OCI-LY1 (cell line): Measurements from ENCODE around the gene MSANTD4.

Experiments used
- H2AFZ ChIP-seq: fragments of 200-600 bp; sonication (generic), shearing (Covaris generic); 2 replicates; pipeline ENCODE4 v1.6.0; 2014; ENCODE audit warnings: antibody characterized with exemption, mild to moderate bottlenecking, low read length
- H3F3A ChIP-seq: fragments of 200-600 bp; sonication (generic), shearing (Covaris generic); 2 replicates; pipeline ENCODE4 v1.6.0; 2014; ENCODE audit warnings: mild to moderate bottlenecking, antibody characterized with exemption, low read length, moderate library complexity; ENCODE audit not compliant: insufficient read depth
- H3K27ac ChIP-seq: fragments of 200-600 bp; sonication (generic); 2 replicates; pipeline ENCODE4 v1.5.1; 2014; ENCODE audit warnings: low read length, mixed run types, mild to moderate bottlenecking, low read depth; ENCODE audit not compliant: poor library complexity, severe bottlenecking
- H3K27me3 ChIP-seq: fragments of 200-600 bp; sonication (generic); 2 replicates; pipeline ENCODE4 v1.6.0; 2014; ENCODE audit warnings: antibody characterized with exemption, mild to moderate bottlenecking, low read length, moderate library complexity; ENCODE audit not compliant: insufficient read depth
- H3K36me3 ChIP-seq: fragments of 200-600 bp; sonication (generic); 2 replicates; pipeline ENCODE4 v1.6.1; 2014; ENCODE audit warnings: mild to moderate bottlenecking, antibody characterized with exemption, low read length, moderate library complexity, mixed read lengths; ENCODE audit not compliant: insufficient read depth
- H3K4me1 ChIP-seq: fragments of 200-600 bp; sonication (generic); 2 replicates; pipeline ENCODE4 v1.5.1; 2014; ENCODE audit warnings: mild to moderate bottlenecking, low read length, moderate library complexity; ENCODE audit not compliant: insufficient read depth, severe bottlenecking
- H3K4me2 ChIP-seq: fragments of 200-600 bp; sonication (generic), shearing (Covaris generic); 2 replicates; pipeline ENCODE4 v1.6.1; 2014; ENCODE audit warnings: low read length
- H3K4me3 ChIP-seq: fragments of 200-600 bp; sonication (generic); 2 replicates; pipeline ENCODE4 v1.5.1; 2014; ENCODE audit warnings: low read length, low read depth, mild to moderate bottlenecking, mixed read lengths; ENCODE audit not compliant: poor library complexity, severe bottlenecking
- H3K79me2 ChIP-seq: fragments of 200-600 bp; shearing (Covaris generic); 2 replicates; pipeline ENCODE4 v1.6.1; 2016; ENCODE audit warnings: mixed run types, low read length, mixed read lengths; ENCODE audit not compliant: insufficient read depth
- H3K9ac ChIP-seq: fragments of 200-600 bp; sonication (generic), shearing (Covaris generic); 2 replicates; pipeline ENCODE4 v1.6.1; 2014; ENCODE audit warnings: mild to moderate bottlenecking, low read length, mixed read lengths
- H3K9me2 ChIP-seq: fragments of 200-600 bp; sonication (generic), shearing (Covaris generic); 2 replicates; pipeline ENCODE4 v1.6.1; 2014; ENCODE audit warnings: low read depth, mild to moderate bottlenecking, low read length, mixed read lengths
- H3K9me3 ChIP-seq: fragments of 200-600 bp; shearing (Covaris generic); 2 replicates; pipeline ENCODE4 v1.6.1; 2014; ENCODE audit warnings: low read length, mixed read lengths
- H4K20me1 ChIP-seq: fragments of 200-600 bp; sonication (generic), shearing (Covaris generic); 2 replicates; pipeline ENCODE4 v1.6.0; 2016; ENCODE audit warnings: mild to moderate bottlenecking, low read length; ENCODE audit not compliant: insufficient read depth
- CTCF ChIP-seq: fragments of 200-600 bp; sonication (generic), shearing (Covaris generic); IDR thresholded peaks from 2 replicates; pipeline ENCODE4 v1.5.1; 2017; ENCODE audit warnings: mild to moderate bottlenecking, antibody characterized with exemption, low read length, moderate library complexity, mixed read lengths
- EZH2 ChIP-seq: fragments of 200-600 bp; sonication (generic), shearing (Covaris generic); IDR thresholded peaks from 2 replicates; pipeline ENCODE4 v1.8.0; 2017; ENCODE audit warnings: borderline replicate concordance, mixed run types, mild to moderate bottlenecking, antibody characterized with exemption, low read length, moderate library complexity, mixed read lengths

MSANTD4 gene

GRCh38 chr11:105989124-105989523, 32.9 kb downstream of the MSANTD4 start:
- no peak overlapping the region for H2AFZ ChIP-seq
- no peaks in the 10 kb centered on the region for H3K9me3 ChIP-seq
- H3F3A ChIP-seq, result no peaks in the 10 kb centered on the region
- H3K27ac ChIP-seq, result no peak overlapping the region
- peaks cover 4% of the 10 kb centered on the region for H3K36me3 ChIP-seq
- TF ChIP-seq EZH2 (no peak), CTCF (no peak)
- no peak overlapping the region for H3K9ac ChIP-seq
- no peaks in the 10 kb centered on the region for H3K4me1 ChIP-seq
- H3K79me2 ChIP-seq, result no peaks in the 10 kb centered on the region
- no peaks in the 10 kb centered on the region for H3K9me2 ChIP-seq
- no peaks in the 10 kb centered on the region for H3K27me3 ChIP-seq
- H3K4me2 ChIP-seq, result no peak overlapping the region
- H3K4me3 ChIP-seq, result no peak overlapping the region
- no peaks in the 10 kb centered on the region for H4K20me1 ChIP-seq

GRCh38 chr11:105988197-105988596, 33.8 kb downstream of the MSANTD4 start:
- TF ChIP-seq CTCF, result no peak
- no peak for TF ChIP-seq EZH2
- no peak overlapping the region for H3K4me3 ChIP-seq
- H3K79me2 ChIP-seq, result no peaks in the 10 kb centered on the region
- no peaks in the 10 kb centered on the region for H3K9me2 ChIP-seq
- no peaks in the 10 kb centered on the region for H3K4me1 ChIP-seq
- no peaks in the 10 kb centered on the region for H4K20me1 ChIP-seq
- H3K9me3 ChIP-seq, result no peaks in the 10 kb centered on the region
- H3K36me3 ChIP-seq, result no peaks in the 10 kb centered on the region
- no peaks in the 10 kb centered on the region for H3F3A ChIP-seq
- H3K4me2 ChIP-seq, result no peak overlapping the region
- H3K9ac ChIP-seq, result no peak overlapping the region
- no peak overlapping the region for H3K27ac ChIP-seq
- no peaks in the 10 kb centered on the region for H3K27me3 ChIP-seq
- H2AFZ ChIP-seq, result no peak overlapping the region

- Histone ChIP-seq H3K9me3 (no peaks in the 10 kb centered on the region), H3K79me2 (no peaks in the 10 kb centered on the region), H3K27me3 (no peaks in the 10 kb centered on the region), H3K4me2 (no peak overlapping the region), H3K9me2 (no peaks in the 10 kb centered on the region), H3F3A (no peaks in the 10 kb centered on the region), H2AFZ (no peak overlapping the region), H3K4me1 (no peaks in the 10 kb centered on the region), H3K9ac (no peak overlapping the region), H3K27ac (no peak overlapping the region), H4K20me1 (no peaks in the 10 kb centered on the region), H3K4me3 (no peak overlapping the region), H3K36me3 (no peaks in the 10 kb centered on the region)
- no peak for TF ChIP-seq CTCF
- TF ChIP-seq EZH2, result no peak
These were observed 35.5 kb downstream of the MSANTD4 start for GRCh38 chr11:105986554-105986953.
